CD4-positive, CD25-positive, alpha-beta regulatory T cell (primary cell): Measurements from ENCODE around the gene ANG. TPM values are rescaled to one million over a fixed set of nuclear protein-coding genes. Genes with fewer than 3 reads are reported as not detected.
A peak's percentile ranks its signal among the peaks of the same experiment; 100 is the strongest.
"Not testable (repeated sequence)": the region's sequence is repeated elsewhere in the genome, so short reads cannot be mapped to it uniquely, and the experiment has no call there.

Experiments
- ATAC-seq, 2 donors: fragments of 150-1000 bp; cut with Tn5 transposase; one replicate each; pipeline ENCODE4 v1.10.0; 2021; ENCODE audit warnings: low read depth in 2 of 2, moderate number of reproducible peaks in 2 of 2, moderate library complexity in 1 of 2
- DNase-seq, 3 donors: peaks; one replicate each; pipeline versions ENCODE4 v3.0.0 to v3.0.0-alpha.2; 2012 to 2022; ENCODE audit warnings: mixed read lengths in 1 of 3
- H3K27ac ChIP-seq: one replicate; pipeline ENCODE4 v1.7.0; 2013; ENCODE audit warnings: mild to moderate bottlenecking, low read length; ENCODE audit not compliant: insufficient read depth, poor library complexity, severe bottlenecking
- H3K27me3 ChIP-seq: one replicate; pipeline ENCODE4 v1.7.0; 2013; ENCODE audit warnings: low read length; ENCODE audit not compliant: control insufficient read depth, insufficient read depth
- H3K36me3 ChIP-seq: one replicate; pipeline ENCODE4 v1.7.0; 2013; ENCODE audit warnings: mild to moderate bottlenecking, low read length, moderate library complexity; ENCODE audit not compliant: control insufficient read depth, insufficient read depth
- H3K4me1 ChIP-seq: 2 replicates; pipeline ENCODE4 v1.7.0; 2013; ENCODE audit warnings: mild to moderate bottlenecking, low read length; ENCODE audit not compliant: insufficient read depth, control insufficient read depth, poor library complexity, severe bottlenecking
- H3K4me3 ChIP-seq: one replicate; pipeline ENCODE4 v1.7.0; 2013; ENCODE audit warnings: low read depth, mild to moderate bottlenecking, low read length, moderate library complexity
- H3K9me3 ChIP-seq, 2 experiments: 1 replicate in 1 of 2; 2 replicates in 1 of 2; pipeline ENCODE4 v1.7.0; 2013; ENCODE audit warnings: low read length in 2 of 2, mild to moderate bottlenecking in 1 of 2, moderate library complexity in 1 of 2; ENCODE audit not compliant: control insufficient read depth in 2 of 2
- H3K27ac Mint-ChIP-seq, 3 donors: one replicate each; pipeline ENCODE4 v1.8.0; 2020 to 2022; ENCODE audit warnings: mild to moderate bottlenecking in 3 of 3, mixed read lengths in 3 of 3, moderate library complexity in 2 of 3
- H3K27me3 Mint-ChIP-seq: one replicate; pipeline ENCODE4 v1.8.0; 2022; ENCODE audit warnings: mild to moderate bottlenecking, mixed read lengths
- H3K36me3 Mint-ChIP-seq: one replicate; pipeline ENCODE4 v1.8.0; 2020; ENCODE audit warnings: mixed read lengths
- H3K4me1 Mint-ChIP-seq, 4 donors: one replicate each; pipeline ENCODE4 v1.8.0; 2020 to 2022; ENCODE audit warnings: mixed read lengths in 4 of 4, mild to moderate bottlenecking in 1 of 4
- H3K4me3 Mint-ChIP-seq, 4 donors: one replicate each; pipeline ENCODE4 v1.8.0; 2020 to 2022; ENCODE audit warnings: mild to moderate bottlenecking in 4 of 4, mixed read lengths in 4 of 4, moderate library complexity in 3 of 4
- H3K9me3 Mint-ChIP-seq, 7 donors: one replicate each; pipeline ENCODE4 v1.8.0; 2020 to 2022; ENCODE audit warnings: mixed read lengths in 7 of 7, mild to moderate bottlenecking in 3 of 7, moderate library complexity in 2 of 7
- polyA plus RNA-seq, 4 donors: library from polyadenylated mRNA; unstranded; fragments of 300-500 nt; fragmentation: Illumina TruSeq; gene quantifications; one replicate each; pipeline ENCODE4 v1.2.3, GENCODE V29; 2021
- total RNA-seq: library from RNA; stranded (reverse); gene quantifications from one replicate; pipeline ENCODE4 v1.2.3, GENCODE V29; 2022

Gene ANG
- total and polyA plus RNA-seq, 5 donors from 2014 or later: 0.59 to 2.3 (median 0.95) TPM

DNA sequence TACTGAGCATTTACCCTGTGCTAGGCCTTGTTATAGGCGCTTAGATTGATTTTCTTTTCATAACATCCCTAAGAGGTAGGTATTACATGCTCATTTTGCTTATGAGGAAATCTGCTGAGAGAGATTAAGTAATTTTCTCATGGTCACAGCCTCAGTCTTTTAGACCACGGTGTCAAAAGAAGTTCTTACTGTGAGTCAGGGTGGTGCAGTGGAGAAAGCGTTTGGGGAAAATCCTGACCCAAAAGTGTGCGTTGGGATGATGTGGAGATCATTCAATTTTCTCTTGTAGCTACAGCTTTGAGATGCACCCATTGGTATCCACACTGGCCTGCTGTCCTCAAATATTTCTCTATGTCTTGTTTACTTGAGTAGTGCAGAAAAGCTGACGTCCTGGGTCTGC is 8.2 kb downstream of the ANG start:
- H3K27ac Mint-ChIP-seq: no peak overlapping the region
- no peaks in the 10 kb centered on the region for H3K9me3 Mint-ChIP-seq
- no peaks in the 10 kb centered on the region for H3K9me3 ChIP-seq
- DNase-seq: no peak
- no peak overlapping the region for H3K27ac ChIP-seq
- H3K4me1 Mint-ChIP-seq: no peaks in the 10 kb centered on the region
- no peak overlapping the region for H3K4me3 Mint-ChIP-seq
- H3K36me3 Mint-ChIP-seq: no peaks in the 10 kb centered on the region
- no peaks in the 10 kb centered on the region for H3K27me3 Mint-ChIP-seq
- H3K4me1 ChIP-seq: no peaks in the 10 kb centered on the region
- no peaks in the 10 kb centered on the region for H3K36me3 ChIP-seq
- H3K4me3 ChIP-seq: no peak overlapping the region
- no peaks in the 10 kb centered on the region for H3K27me3 ChIP-seq
- no peak for ATAC-seq

DNA sequence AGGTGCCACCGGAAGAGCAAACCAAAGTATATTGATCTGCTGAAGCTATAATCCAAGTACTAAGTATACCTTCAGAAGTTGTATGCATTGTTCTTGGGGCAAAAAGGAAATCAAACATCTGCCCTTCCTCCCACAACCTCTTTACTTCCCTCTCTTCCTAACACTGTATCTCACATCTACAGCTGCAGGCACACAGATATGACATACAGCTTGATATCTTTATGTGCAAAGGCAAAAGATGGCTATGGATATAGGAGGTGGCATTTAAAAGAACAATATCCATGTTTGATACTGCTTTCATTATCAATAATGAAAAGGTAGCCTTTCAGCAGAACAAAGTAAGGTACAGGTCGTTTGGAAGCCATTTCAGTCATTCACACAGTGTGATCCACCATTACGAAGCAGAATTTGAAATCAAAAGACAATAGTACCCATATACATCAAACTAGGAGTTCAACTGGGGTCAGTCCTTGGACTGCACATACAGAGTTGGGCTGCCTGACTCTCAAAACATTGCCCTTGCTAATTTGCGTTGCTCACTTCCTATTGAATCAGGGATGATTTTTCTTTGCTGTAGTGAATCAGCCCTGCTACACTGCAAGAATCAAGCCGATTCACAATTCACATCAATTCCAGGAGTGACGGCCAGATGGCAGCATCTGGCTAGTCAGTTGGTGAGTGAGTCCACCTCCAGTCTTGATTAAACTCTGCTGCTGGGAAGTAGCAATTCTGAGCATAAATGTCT is 8.9 kb downstream of the ANG start:
- Histone ChIP-seq H3K27ac (no peak overlapping the region), H3K4me3 (no peak overlapping the region), H3K9me3 (no peaks in the 10 kb centered on the region), H3K4me1 (no peaks in the 10 kb centered on the region), H3K27me3 (no peaks in the 10 kb centered on the region), H3K36me3 (no peaks in the 10 kb centered on the region)
- ATAC-seq (peak; percentile 60 to 68), DNase-seq (peak; percentile 37 to 73 (median 55))
- Mint-ChIP-seq H3K4me3 (no peak overlapping the region), H3K27me3 (no peaks in the 10 kb centered on the region), H3K36me3 (no peaks in the 10 kb centered on the region), H3K9me3 (no peaks in the 10 kb centered on the region), H3K4me1 (no peaks in the 10 kb centered on the region), H3K27ac (peak overlapping the region in 1 of 3 donors; percentile 34)

DNA sequence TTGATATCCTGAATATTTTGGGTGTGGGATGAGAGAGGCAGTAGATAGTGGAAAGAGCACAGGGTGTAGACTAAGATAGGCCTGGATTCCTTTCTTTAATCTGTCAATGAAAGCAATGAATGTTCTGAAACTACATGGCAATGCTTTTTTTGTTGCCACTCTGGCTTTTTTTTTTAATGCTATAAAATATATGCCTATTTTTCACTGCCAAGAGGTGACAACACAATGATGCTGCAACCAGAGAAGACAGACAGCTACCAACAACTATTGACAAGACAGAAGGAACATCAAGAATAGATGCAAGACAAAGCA is 9.4 kb downstream of the ANG start:
- peak overlapping the region in 1 of 3 donors; percentile 34 for H3K27ac Mint-ChIP-seq
- H3K4me3 Mint-ChIP-seq: no peak overlapping the region
- H3K4me1 Mint-ChIP-seq: no peaks in the 10 kb centered on the region
- no peaks in the 10 kb centered on the region for H3K27me3 Mint-ChIP-seq
- no peak overlapping the region for H3K4me3 ChIP-seq
- no peak overlapping the region for H3K27ac ChIP-seq
- H3K36me3 ChIP-seq: no peaks in the 10 kb centered on the region
- H3K9me3 Mint-ChIP-seq: no peaks in the 10 kb centered on the region
- H3K27me3 ChIP-seq: no peaks in the 10 kb centered on the region
- no peaks in the 10 kb centered on the region for H3K4me1 ChIP-seq
- H3K36me3 Mint-ChIP-seq: no peaks in the 10 kb centered on the region
- no peaks in the 10 kb centered on the region for H3K9me3 ChIP-seq
- DNase-seq: no peak
- no peak for ATAC-seq

DNA sequence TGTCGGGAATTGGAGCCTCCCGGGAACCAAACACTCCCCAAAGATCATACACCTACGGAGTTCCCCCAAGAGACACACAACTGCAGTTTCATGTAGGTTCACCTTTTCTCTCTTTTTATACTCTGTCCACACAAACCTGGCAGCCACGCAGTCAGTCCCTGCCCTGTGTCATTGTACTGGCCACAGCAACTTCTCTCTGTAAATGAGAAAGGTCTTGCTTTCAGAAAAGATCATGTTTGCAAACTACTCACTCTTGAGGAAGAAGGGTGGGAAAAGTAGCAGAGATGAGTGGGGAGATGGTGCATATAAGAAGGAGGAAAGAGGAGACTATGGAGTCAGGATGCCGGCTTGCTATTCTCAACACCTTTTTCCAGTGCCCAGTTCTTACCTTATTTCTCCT is 10.4 kb downstream of the ANG start:
- H3K27me3 ChIP-seq: no peaks in the 10 kb centered on the region
- H3K4me1 ChIP-seq: no peaks in the 10 kb centered on the region
- H3K4me3 ChIP-seq: no peak overlapping the region
- H3K36me3 ChIP-seq: no peaks in the 10 kb centered on the region
- peak overlapping the region in 1 of 3 donors; percentile 18 for H3K27ac Mint-ChIP-seq
- no peaks in the 10 kb centered on the region for H3K4me1 Mint-ChIP-seq
- H3K27me3 Mint-ChIP-seq: no peaks in the 10 kb centered on the region
- no peaks in the 10 kb centered on the region for H3K36me3 Mint-ChIP-seq
- no peak for DNase-seq
- H3K27ac ChIP-seq: no peak overlapping the region
- no peaks in the 10 kb centered on the region for H3K9me3 Mint-ChIP-seq
- no peaks in the 10 kb centered on the region for H3K9me3 ChIP-seq
- ATAC-seq: no peak
- no peak overlapping the region for H3K4me3 Mint-ChIP-seq

DNA sequence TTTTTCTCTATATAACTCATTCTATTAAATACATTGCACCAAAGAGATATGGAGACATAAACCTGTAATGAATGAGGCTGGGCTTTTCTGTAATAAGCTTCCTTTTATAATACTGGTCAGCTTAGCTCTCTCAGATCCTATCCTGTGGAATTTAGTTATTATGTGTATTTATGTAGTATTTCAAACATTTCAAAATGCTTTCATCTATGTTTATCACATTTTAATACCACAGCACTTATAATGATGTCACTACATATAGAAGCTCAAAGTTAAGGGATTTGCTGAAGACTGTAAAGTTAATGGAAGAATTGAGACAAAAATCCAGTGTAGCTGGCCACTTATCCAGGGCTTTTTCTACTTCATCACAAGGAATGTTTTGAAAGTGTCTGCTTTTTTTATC is 11.4 kb downstream of the ANG start:
- Histone ChIP-seq H3K9me3 (no peaks in the 10 kb centered on the region), H3K27ac (no peak overlapping the region), H3K27me3 (no peaks in the 10 kb centered on the region), H3K4me1 (no peaks in the 10 kb centered on the region), H3K4me3 (no peak overlapping the region), H3K36me3 (no peaks in the 10 kb centered on the region)
- no peaks in the 10 kb centered on the region for H3K9me3 Mint-ChIP-seq
- DNase-seq (no peak), ATAC-seq (no peak)
- no peak overlapping the region for H3K27ac Mint-ChIP-seq
- H3K36me3 Mint-ChIP-seq: no peaks in the 10 kb centered on the region
- no peaks in the 10 kb centered on the region for H3K4me1 Mint-ChIP-seq
- no peak overlapping the region for H3K4me3 Mint-ChIP-seq
- no peaks in the 10 kb centered on the region for H3K27me3 Mint-ChIP-seq

DNA sequence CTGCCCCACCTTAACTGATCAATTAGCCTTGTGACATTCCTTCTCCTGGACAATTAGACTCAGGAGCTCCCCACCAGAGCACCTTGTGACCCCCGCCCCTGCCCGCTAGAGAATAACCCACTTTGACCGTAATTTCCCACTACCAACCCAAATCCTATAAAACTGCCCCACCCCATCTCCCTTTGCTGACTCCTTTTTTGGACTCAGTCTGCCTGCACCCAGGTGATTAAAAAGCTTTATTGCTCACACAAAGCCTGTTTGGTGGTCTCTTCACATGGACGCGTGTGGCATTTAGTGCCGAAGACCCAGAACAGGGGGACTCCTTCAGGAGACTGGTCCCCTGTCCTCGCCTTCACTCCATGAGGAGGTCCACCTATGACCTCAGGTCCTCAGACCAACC is 12.4 kb downstream of the ANG start:
- not testable (repeated sequence) for H3K4me1 Mint-ChIP-seq, H3K27ac ChIP-seq, H3K9me3 Mint-ChIP-seq, H3K4me3 ChIP-seq, H3K9me3 ChIP-seq, ATAC-seq, H3K36me3 ChIP-seq, H3K27ac Mint-ChIP-seq, H3K4me1 ChIP-seq, H3K27me3 ChIP-seq, DNase-seq, H3K4me3 Mint-ChIP-seq, H3K36me3 Mint-ChIP-seq, H3K27me3 Mint-ChIP-seq

DNA sequence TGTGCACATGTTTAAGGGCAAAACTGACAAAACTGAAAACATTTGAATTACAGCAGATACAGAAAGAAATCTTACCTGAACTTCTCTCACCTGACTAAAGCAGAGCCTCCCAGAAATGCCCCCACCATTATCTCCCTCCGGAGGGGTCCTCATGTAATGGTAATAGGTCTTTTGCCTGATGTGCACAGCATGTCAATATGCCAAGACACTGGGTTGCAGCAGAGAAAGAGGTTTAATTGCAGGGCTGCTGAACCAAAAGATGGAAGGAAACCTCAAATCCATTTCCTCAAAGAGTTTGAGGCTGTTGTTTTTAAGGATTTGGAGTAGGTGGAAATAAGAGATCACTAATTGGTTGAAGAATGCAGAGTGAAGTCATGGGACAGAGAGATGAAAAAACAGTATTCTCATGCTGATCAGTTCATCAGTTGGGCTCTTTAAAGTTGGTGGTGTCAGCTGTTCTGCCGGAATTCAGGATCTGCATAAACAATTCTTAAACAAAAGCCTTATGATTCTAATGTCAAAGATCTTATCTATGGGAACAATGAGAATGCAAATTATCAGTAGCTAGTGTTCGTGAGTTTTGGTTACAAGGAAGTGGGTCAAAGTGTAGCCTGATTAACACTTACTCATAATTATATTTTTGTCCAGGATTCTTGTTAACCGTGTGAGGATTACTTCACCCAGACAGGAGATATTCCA is 18.2 kb downstream of the ANG start:
- H3K4me3 ChIP-seq: no peak overlapping the region
- DNase-seq: no peak
- H3K27ac ChIP-seq: no peak overlapping the region
- H3K9me3 ChIP-seq: peaks cover 0 to 3% of the 10 kb centered on the region in 2 experiments
- Mint-ChIP-seq H3K27me3 (peaks cover 10% of the 10 kb centered on the region), H3K4me1 (no peaks in the 10 kb centered on the region), H3K36me3 (no peaks in the 10 kb centered on the region), H3K9me3 (no peaks in the 10 kb centered on the region), H3K4me3 (no peak overlapping the region), H3K27ac (no peak overlapping the region)
- ATAC-seq: no peak
- H3K27me3 ChIP-seq: peaks cover 8% of the 10 kb centered on the region
- no peaks in the 10 kb centered on the region for H3K4me1 ChIP-seq
- no peaks in the 10 kb centered on the region for H3K36me3 ChIP-seq

DNA sequence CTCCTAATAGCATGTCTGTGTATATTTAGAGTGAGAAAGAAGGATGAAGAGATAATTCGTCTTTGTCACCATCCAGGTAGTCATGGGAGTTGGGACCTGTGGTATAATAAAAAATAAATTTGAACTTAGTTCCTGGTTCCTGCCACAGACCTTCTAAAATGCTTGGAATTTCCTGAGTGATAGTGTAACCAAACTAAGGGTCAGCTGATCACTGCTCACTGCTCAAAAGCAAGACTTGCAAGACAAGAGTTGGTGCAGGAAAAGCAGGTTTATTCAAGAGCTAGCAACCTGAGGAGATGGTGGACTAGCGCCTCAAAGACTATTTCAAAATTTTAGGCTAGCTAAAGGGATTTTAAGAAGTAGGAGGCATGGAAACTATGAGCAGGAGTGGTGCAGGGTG is 19.1 kb downstream of the ANG start:
- peaks cover 8% of the 10 kb centered on the region for H3K27me3 ChIP-seq
- Mint-ChIP-seq H3K27ac (no peak overlapping the region), H3K9me3 (no peaks in the 10 kb centered on the region), H3K36me3 (no peaks in the 10 kb centered on the region), H3K27me3 (peaks cover 11% of the 10 kb centered on the region), H3K4me1 (no peaks in the 10 kb centered on the region), H3K4me3 (no peak overlapping the region)
- ATAC-seq (no peak), DNase-seq (no peak)
- H3K4me1 ChIP-seq: no peaks in the 10 kb centered on the region
- H3K9me3 ChIP-seq: peaks cover 0 to 3% of the 10 kb centered on the region in 2 experiments
- H3K36me3 ChIP-seq: no peaks in the 10 kb centered on the region
- no peak overlapping the region for H3K4me3 ChIP-seq
- H3K27ac ChIP-seq: no peak overlapping the region
